Breast epithelium (tissue), 3 donors: ENCODE measurements around the gene TMEM196.

ENCODE experiments used
- POLR2A ChIP-seq: fragments of 450-650 bp; IDR thresholded peaks from one replicate; pipeline ENCODE4 v1.6.1; 2016; ENCODE audit warnings: antibody characterized with exemption, mild to moderate bottlenecking, moderate library complexity
- POLR2AphosphoS5 ChIP-seq, 3 donors: sonication (generic); formaldehyde crosslinking; IDR thresholded peaks; one replicate each; pipeline ENCODE4 v1.6.1; 2017; ENCODE audit warnings: antibody characterized with exemption in 3 of 3
- TF ChIP-seq, protein P1 (sequence below), 3 donors: fragments of 450-650 bp; IDR thresholded peaks; one replicate each; pipeline ENCODE4 v1.5.1; 2016 to 2017; ENCODE audit warnings: antibody characterized with exemption in 3 of 3, mild to moderate bottlenecking in 3 of 3, moderate library complexity in 3 of 3

DNA sequence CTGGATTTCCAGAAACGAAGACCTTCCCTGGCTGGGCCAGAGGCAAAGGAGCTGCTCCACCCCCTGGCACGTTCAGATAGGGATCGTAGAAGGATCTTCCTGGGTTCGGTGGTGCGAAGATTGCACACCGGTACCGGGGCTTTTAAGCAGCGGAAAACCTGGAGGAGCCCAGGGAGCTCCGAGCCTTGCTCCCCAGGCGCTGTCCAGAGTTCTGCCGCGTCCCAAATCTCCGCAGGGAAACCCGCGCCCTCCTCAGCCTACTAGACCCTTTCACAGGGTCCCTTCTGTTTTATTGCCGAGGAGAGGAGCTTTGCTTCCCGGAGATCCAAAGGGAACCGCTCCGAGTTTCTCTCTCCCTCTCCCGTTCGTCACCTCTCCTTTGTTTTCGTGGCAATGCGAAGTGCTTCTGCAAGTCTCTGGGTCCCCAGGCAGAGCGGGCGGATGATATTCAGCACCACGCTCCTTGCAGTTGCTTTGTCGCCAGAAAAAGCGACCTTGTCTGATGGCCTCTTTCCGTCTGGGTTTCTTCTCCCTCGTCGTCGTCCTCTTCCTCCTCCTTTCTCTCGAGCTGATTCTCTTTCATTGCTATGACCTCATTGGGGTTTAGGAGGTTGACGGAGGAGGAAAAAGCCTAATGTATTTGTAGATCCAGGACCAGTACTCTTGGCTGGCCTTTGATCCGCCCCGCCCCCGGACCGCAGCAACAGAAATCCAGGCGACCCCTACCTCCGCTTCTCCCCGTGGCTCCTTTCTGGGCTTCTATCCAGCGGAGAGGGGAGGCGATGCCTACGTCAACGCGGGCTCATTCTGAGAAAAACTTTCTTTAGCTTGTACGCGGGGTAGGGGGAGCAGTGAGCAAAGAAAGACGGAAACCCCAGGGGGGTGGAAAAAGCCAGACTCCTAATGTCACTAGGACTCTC lies at the start of gene TMEM196:
- TF ChIP-seq POLR2A: no peak
- TF ChIP-seq, protein P1, sequence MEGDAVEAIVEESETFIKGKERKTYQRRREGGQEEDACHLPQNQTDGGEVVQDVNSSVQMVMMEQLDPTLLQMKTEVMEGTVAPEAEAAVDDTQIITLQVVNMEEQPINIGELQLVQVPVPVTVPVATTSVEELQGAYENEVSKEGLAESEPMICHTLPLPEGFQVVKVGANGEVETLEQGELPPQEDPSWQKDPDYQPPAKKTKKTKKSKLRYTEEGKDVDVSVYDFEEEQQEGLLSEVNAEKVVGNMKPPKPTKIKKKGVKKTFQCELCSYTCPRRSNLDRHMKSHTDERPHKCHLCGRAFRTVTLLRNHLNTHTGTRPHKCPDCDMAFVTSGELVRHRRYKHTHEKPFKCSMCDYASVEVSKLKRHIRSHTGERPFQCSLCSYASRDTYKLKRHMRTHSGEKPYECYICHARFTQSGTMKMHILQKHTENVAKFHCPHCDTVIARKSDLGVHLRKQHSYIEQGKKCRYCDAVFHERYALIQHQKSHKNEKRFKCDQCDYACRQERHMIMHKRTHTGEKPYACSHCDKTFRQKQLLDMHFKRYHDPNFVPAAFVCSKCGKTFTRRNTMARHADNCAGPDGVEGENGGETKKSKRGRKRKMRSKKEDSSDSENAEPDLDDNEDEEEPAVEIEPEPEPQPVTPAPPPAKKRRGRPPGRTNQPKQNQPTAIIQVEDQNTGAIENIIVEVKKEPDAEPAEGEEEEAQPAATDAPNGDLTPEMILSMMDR (IDR thresholded peaks at IDR 0.05): no peak
- no peak for TF ChIP-seq POLR2AphosphoS5 (IDR thresholded peaks at IDR 0.05)
